CD4-positive, CD25-positive, alpha-beta regulatory T cell (primary cell): ENCODE data around the gene ASAP2. TPM values are rescaled to one million over a fixed set of nuclear protein-coding genes. Genes with fewer than 3 reads are reported as not detected.

ENCODE experiments used
- ATAC-seq, 2 donors: fragments of 150-1000 bp; cut with Tn5 transposase; one replicate each; pipeline ENCODE4 v1.10.0; 2021; ENCODE audit warnings: low read depth in 2 of 2, moderate number of reproducible peaks in 2 of 2, moderate library complexity in 1 of 2
- DNase-seq, 3 donors: peaks; one replicate each; pipeline versions ENCODE4 v3.0.0 to v3.0.0-alpha.2; 2012 to 2022; ENCODE audit warnings: mixed read lengths in 1 of 3
- H3K27ac ChIP-seq: one replicate; pipeline ENCODE4 v1.7.0; 2013; ENCODE audit warnings: mild to moderate bottlenecking, low read length; ENCODE audit not compliant: insufficient read depth, poor library complexity, severe bottlenecking
- H3K27me3 ChIP-seq: one replicate; pipeline ENCODE4 v1.7.0; 2013; ENCODE audit warnings: low read length; ENCODE audit not compliant: control insufficient read depth, insufficient read depth
- H3K36me3 ChIP-seq: one replicate; pipeline ENCODE4 v1.7.0; 2013; ENCODE audit warnings: mild to moderate bottlenecking, low read length, moderate library complexity; ENCODE audit not compliant: control insufficient read depth, insufficient read depth
- H3K4me1 ChIP-seq: 2 replicates; pipeline ENCODE4 v1.7.0; 2013; ENCODE audit warnings: mild to moderate bottlenecking, low read length; ENCODE audit not compliant: insufficient read depth, control insufficient read depth, poor library complexity, severe bottlenecking
- H3K4me3 ChIP-seq: one replicate; pipeline ENCODE4 v1.7.0; 2013; ENCODE audit warnings: low read depth, mild to moderate bottlenecking, low read length, moderate library complexity
- H3K9me3 ChIP-seq, 2 experiments: 1 replicate in 1 of 2; 2 replicates in 1 of 2; pipeline ENCODE4 v1.7.0; 2013; ENCODE audit warnings: low read length in 2 of 2, mild to moderate bottlenecking in 1 of 2, moderate library complexity in 1 of 2; ENCODE audit not compliant: control insufficient read depth in 2 of 2
- H3K27ac Mint-ChIP-seq, 3 donors: one replicate each; pipeline ENCODE4 v1.8.0; 2020 to 2022; ENCODE audit warnings: mild to moderate bottlenecking in 3 of 3, mixed read lengths in 3 of 3, moderate library complexity in 2 of 3
- H3K27me3 Mint-ChIP-seq: one replicate; pipeline ENCODE4 v1.8.0; 2022; ENCODE audit warnings: mild to moderate bottlenecking, mixed read lengths
- H3K36me3 Mint-ChIP-seq: one replicate; pipeline ENCODE4 v1.8.0; 2020; ENCODE audit warnings: mixed read lengths
- H3K4me1 Mint-ChIP-seq, 4 donors: one replicate each; pipeline ENCODE4 v1.8.0; 2020 to 2022; ENCODE audit warnings: mixed read lengths in 4 of 4, mild to moderate bottlenecking in 1 of 4
- H3K4me3 Mint-ChIP-seq, 4 donors: one replicate each; pipeline ENCODE4 v1.8.0; 2020 to 2022; ENCODE audit warnings: mild to moderate bottlenecking in 4 of 4, mixed read lengths in 4 of 4, moderate library complexity in 3 of 4
- H3K9me3 Mint-ChIP-seq, 7 donors: one replicate each; pipeline ENCODE4 v1.8.0; 2020 to 2022; ENCODE audit warnings: mixed read lengths in 7 of 7, mild to moderate bottlenecking in 3 of 7, moderate library complexity in 2 of 7
- polyA plus RNA-seq, 4 donors: library from polyadenylated mRNA; unstranded; fragments of 300-500 nt; fragmentation: Illumina TruSeq; gene quantifications; one replicate each; pipeline ENCODE4 v1.2.3, GENCODE V29; 2021
- total RNA-seq: library from RNA; stranded (reverse); gene quantifications from one replicate; pipeline ENCODE4 v1.2.3, GENCODE V29; 2022

The ASAP2 gene
- total and polyA plus RNA-seq, 5 donors from 2014 or later: 1.5 TPM; not detected in 4

DNA sequence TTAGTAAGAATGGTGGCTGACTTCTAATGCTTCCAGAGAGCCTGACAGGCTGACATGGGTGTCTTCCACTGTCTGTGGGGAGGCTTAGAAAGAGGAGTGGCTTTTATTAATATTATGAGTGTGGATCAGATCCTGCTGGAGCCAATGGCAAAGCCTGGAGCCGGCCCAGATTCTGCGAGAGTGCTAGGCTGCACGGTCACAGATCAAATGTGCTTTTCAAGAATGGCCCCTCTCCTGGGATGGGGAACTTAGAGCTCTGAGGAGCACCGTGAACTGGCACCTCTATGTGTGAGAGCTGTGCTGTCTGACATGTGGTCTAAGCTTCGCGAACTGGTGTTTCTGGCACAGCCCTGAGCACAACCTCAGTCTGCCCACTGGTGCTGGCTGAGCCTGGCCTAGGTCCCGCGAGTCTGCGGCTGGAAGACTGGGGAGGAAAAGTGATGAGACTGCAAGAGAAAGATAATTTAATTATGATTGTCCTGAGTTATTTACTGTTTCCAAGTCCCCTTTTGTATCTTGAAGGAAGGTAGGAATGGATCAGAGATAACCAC, 70.4 kb downstream of the ASAP2 start:
- no peak overlapping the region for H3K4me3 Mint-ChIP-seq
- no peaks in the 10 kb centered on the region for H3K36me3 ChIP-seq
- no peak for ATAC-seq
- no peak for DNase-seq
- H3K27ac ChIP-seq: no peak overlapping the region
- peaks cover 0 to 5% (median 0%) of the 10 kb centered on the region in 7 donors for H3K9me3 Mint-ChIP-seq
- no peaks in the 10 kb centered on the region for H3K4me1 Mint-ChIP-seq
- no peaks in the 10 kb centered on the region for H3K36me3 Mint-ChIP-seq
- H3K4me1 ChIP-seq: no peaks in the 10 kb centered on the region
- no peaks in the 10 kb centered on the region for H3K27me3 ChIP-seq
- H3K9me3 ChIP-seq: no peaks in the 10 kb centered on the region
- H3K27me3 Mint-ChIP-seq: peaks cover 33% of the 10 kb centered on the region
- H3K4me3 ChIP-seq: no peak overlapping the region
- no peak overlapping the region for H3K27ac Mint-ChIP-seq

DNA sequence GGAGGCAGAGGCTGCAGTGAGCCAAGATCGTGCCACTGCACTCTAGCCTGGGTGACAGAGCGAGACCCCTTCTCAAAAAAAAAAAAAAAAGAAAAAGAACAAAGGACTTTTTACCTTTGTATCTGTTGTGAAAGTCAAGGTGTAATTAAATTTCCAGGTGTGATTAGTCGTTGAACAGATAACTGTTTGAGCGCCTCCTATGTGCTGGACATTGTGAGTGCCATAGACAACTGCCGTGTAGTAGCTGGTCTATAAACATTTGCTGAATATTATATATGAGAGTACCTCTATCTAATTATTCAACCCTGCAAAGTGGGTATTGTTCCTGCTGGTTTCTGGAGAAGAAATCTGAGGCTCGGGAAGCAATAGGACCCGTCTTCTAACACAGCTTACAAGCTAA, 71.8 kb downstream of the ASAP2 start:
- ATAC-seq (no peak), DNase-seq (no peak)
- Histone ChIP-seq H3K9me3 (no peaks in the 10 kb centered on the region), H3K4me3 (no peak overlapping the region), H3K36me3 (no peaks in the 10 kb centered on the region), H3K27me3 (no peaks in the 10 kb centered on the region), H3K27ac (no peak overlapping the region), H3K4me1 (no peaks in the 10 kb centered on the region)
- no peaks in the 10 kb centered on the region for H3K9me3 Mint-ChIP-seq
- H3K36me3 Mint-ChIP-seq: no peaks in the 10 kb centered on the region
- H3K4me3 Mint-ChIP-seq: no peak overlapping the region
- H3K27me3 Mint-ChIP-seq: peaks cover 36% of the 10 kb centered on the region
- no peak overlapping the region for H3K27ac Mint-ChIP-seq
- H3K4me1 Mint-ChIP-seq: no peaks in the 10 kb centered on the region

GRCh38 chr2:9279426-9279825, 72.8 kb downstream of the ASAP2 start:
- no peak overlapping the region for H3K27ac ChIP-seq
- Mint-ChIP-seq H3K27me3 (peaks cover 26% of the 10 kb centered on the region), H3K36me3 (no peaks in the 10 kb centered on the region), H3K4me1 (no peaks in the 10 kb centered on the region), H3K27ac (no peak overlapping the region), H3K9me3 (no peaks in the 10 kb centered on the region), H3K4me3 (no peak overlapping the region)
- no peak overlapping the region for H3K4me3 ChIP-seq
- H3K36me3 ChIP-seq: no peaks in the 10 kb centered on the region
- H3K9me3 ChIP-seq: no peaks in the 10 kb centered on the region
- no peak for ATAC-seq
- DNase-seq: no peak
- peaks cover 4% of the 10 kb centered on the region for H3K27me3 ChIP-seq
- no peaks in the 10 kb centered on the region for H3K4me1 ChIP-seq

GRCh38 chr2:9280224-9280623, 73.6 kb downstream of the ASAP2 start:
- Mint-ChIP-seq H3K27ac (no peak overlapping the region), H3K36me3 (no peaks in the 10 kb centered on the region), H3K9me3 (no peaks in the 10 kb centered on the region), H3K4me1 (no peaks in the 10 kb centered on the region), H3K27me3 (peaks cover 26% of the 10 kb centered on the region), H3K4me3 (no peak overlapping the region)
- no peaks in the 10 kb centered on the region for H3K4me1 ChIP-seq
- no peak for DNase-seq
- H3K9me3 ChIP-seq: no peaks in the 10 kb centered on the region
- H3K36me3 ChIP-seq: no peaks in the 10 kb centered on the region
- ATAC-seq: no peak
- peaks cover 5% of the 10 kb centered on the region for H3K27me3 ChIP-seq
- no peak overlapping the region for H3K27ac ChIP-seq
- no peak overlapping the region for H3K4me3 ChIP-seq

GRCh38 chr2:9281145-9281544, 74.5 kb downstream of the ASAP2 start:
- no peaks in the 10 kb centered on the region for H3K9me3 ChIP-seq
- no peak overlapping the region for H3K4me3 ChIP-seq
- peaks cover 7% of the 10 kb centered on the region for H3K27me3 ChIP-seq
- no peak overlapping the region for H3K27ac ChIP-seq
- DNase-seq: no peak
- Mint-ChIP-seq H3K27me3 (peaks cover 24% of the 10 kb centered on the region), H3K4me3 (no peak overlapping the region), H3K4me1 (no peaks in the 10 kb centered on the region), H3K27ac (no peak overlapping the region), H3K9me3 (no peaks in the 10 kb centered on the region), H3K36me3 (no peaks in the 10 kb centered on the region)
- H3K4me1 ChIP-seq: no peaks in the 10 kb centered on the region
- no peak for ATAC-seq
- no peaks in the 10 kb centered on the region for H3K36me3 ChIP-seq

- H3K27ac Mint-ChIP-seq: no peak overlapping the region
- H3K27ac ChIP-seq: no peak overlapping the region
- H3K4me3 Mint-ChIP-seq: no peak overlapping the region
- no peaks in the 10 kb centered on the region for H3K4me1 ChIP-seq
- no peak overlapping the region for H3K4me3 ChIP-seq
- ATAC-seq: no peak
- no peaks in the 10 kb centered on the region for H3K9me3 Mint-ChIP-seq
- peaks cover 23% of the 10 kb centered on the region for H3K27me3 Mint-ChIP-seq
- peaks cover 7% of the 10 kb centered on the region for H3K27me3 ChIP-seq
- no peaks in the 10 kb centered on the region for H3K36me3 ChIP-seq
- H3K9me3 ChIP-seq: no peaks in the 10 kb centered on the region
- H3K4me1 Mint-ChIP-seq: no peaks in the 10 kb centered on the region
- H3K36me3 Mint-ChIP-seq: no peaks in the 10 kb centered on the region
- no peak for DNase-seq
Measured at GRCh38 chr2:9282128-9283112, 75.8 kb downstream of the ASAP2 start.

DNA sequence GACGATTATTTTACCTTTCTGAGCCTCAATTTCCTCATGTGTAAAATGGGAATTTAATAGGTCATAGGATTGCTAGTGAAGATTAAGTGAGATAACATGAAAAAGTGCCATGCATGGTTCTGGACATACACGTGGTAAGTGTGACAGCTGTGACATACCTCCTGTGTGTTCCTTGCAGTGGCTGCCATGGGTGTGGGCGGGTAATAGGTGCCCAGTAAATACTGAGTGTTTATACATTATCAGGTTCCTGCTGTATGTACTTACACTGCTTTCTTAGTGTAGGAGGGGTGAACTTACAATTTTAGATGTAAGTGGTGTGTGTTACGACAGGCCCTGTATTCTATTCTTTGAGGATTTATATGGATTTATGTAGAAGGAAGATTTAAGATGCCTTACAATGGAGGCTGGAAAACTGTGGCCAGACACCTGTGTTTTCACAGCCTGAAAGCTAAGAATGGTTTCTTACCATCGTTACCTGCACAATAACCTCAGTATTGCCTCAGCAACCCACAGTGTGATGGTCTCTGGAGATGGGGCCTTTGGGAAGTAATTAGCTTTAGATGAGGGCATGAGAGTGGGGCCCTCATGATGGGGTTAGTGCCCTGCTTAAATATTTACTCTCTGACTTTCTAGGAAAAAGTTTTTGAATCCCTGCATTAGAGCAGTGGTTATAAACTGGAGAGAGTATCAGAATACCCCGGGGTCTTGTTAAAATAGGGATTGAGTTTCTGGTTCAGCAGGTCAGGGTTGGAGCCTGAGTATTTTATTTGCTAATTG, 78.1 kb downstream of the ASAP2 start:
- H3K27me3 Mint-ChIP-seq: peaks cover 26% of the 10 kb centered on the region
- no peaks in the 10 kb centered on the region for H3K4me1 ChIP-seq

More for the DNA sequence above, 78.1 kb downstream of the ASAP2 start:
- Histone ChIP-seq H3K27ac (no peak overlapping the region), H3K9me3 (no peaks in the 10 kb centered on the region), H3K36me3 (no peaks in the 10 kb centered on the region), H3K4me3 (no peak overlapping the region), H3K27me3 (peaks cover 7% of the 10 kb centered on the region)
- no peak for DNase-seq
- H3K4me1 Mint-ChIP-seq: no peaks in the 10 kb centered on the region
- ATAC-seq: no peak
- no peaks in the 10 kb centered on the region for H3K9me3 Mint-ChIP-seq
- H3K36me3 Mint-ChIP-seq: no peaks in the 10 kb centered on the region
- H3K27ac Mint-ChIP-seq: no peak overlapping the region
- no peak overlapping the region for H3K4me3 Mint-ChIP-seq
